Activated CD4-positive, alpha-beta T cell treated with anti-CD3 and anti-CD28 coated beads for 24 hours (primary cell): ENCODE data around the gene FGF14.

ENCODE experiments used
- DNase-seq, 2 donors: peaks; one replicate each; pipeline ENCODE4 v3.0.0-alpha.2; 2020; ENCODE audit warnings: low read depth in 2 of 2

Gene FGF14

GRCh38 chr13:102310691-102311418 lies 91.0 kb downstream of the FGF14 start:
- no peak for DNase-seq

DNA sequence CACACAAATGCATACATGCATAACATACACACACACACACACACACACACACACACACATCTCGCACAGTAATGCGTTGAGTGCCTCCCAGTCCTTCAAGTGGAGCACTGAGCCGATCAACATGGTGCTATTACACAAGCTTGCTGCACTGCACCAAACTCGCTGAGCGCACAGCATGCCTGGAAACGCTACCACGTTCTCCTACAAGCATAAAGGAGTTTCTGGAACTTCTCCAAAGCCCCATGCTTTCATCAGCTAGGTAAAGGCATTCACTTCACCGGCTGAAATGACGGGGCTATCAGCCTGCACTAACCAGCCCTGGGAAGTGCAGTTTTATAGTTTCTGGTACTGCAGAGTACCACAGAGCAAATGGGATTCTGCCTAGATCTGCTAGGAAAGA lies 92.7 kb downstream of the FGF14 start:
- DNase-seq, result no peak

GRCh38 chr13:102302534-102302933 lies 99.3 kb downstream of the FGF14 start:
- DNase-seq, result no peak

GRCh38 chr13:102300379-102300778 lies 101.5 kb downstream of the FGF14 start:
- no peak for DNase-seq

DNA sequence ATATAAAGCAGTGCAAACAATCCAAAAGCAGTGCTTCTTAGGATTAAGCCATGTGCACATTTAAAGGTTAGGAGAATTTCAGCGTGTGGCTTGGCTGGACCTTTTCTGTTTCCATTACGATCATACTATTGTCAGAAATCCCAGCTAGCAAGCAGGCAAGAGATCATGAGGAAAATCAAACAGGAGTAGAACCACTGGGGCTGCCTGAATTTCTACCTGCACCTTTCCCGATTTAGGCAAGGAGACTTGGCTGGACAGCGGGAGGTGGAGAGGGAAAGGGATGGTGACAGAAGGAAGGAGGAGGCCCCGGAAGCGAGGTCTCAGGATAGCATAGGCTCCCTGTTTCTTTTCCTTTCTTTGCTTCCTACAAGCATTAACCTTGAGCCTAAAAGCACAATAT lies 102.5 kb downstream of the FGF14 start:
- DNase-seq, result no peak

DNA sequence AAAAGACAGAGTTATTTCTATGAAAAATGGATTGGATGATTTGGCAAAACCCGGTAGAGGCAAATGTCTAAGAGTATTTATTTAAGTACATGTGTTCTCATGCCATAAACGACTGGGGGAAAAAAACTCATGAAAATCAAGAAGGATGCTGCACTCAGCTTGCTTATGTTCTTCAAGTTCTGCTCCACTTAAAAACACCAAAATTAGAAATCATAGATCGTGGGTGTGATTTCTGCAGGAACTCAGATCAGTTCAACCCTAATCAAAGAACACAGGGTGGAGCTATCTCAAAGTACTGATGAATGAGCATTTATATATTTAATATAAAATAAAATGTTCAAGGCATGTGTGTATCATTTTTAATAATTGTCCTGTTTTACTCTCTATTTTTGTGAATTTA lies 103.8 kb downstream of the FGF14 start:
- DNase-seq, result no peak

GRCh38 chr13:102295316-102296048 lies 106.4 kb downstream of the FGF14 start:
- DNase-seq, result no peak

- no peak for DNase-seq
These were observed 107.3 kb downstream of the FGF14 start for GRCh38 chr13:102294407-102295018.

GRCh38 chr13:102293723-102294122 lies 108.1 kb downstream of the FGF14 start:
- DNase-seq, result no peak

GRCh38 chr13:102291587-102292218 lies 110.1 kb downstream of the FGF14 start:
- no peak for DNase-seq

- DNase-seq, result no peak
These were observed 112.2 kb downstream of the FGF14 start for GRCh38 chr13:102289606-102290005.

GRCh38 chr13:102286326-102286725 lies 115.5 kb downstream of the FGF14 start:
- DNase-seq, result no peak

- DNase-seq, result no peak
These were observed 121.5 kb downstream of the FGF14 start for GRCh38 chr13:102280366-102280765.

- no peak for DNase-seq
These were observed 124.6 kb downstream of the FGF14 start for GRCh38 chr13:102277286-102277685.

GRCh38 chr13:102276404-102276803 lies 125.4 kb downstream of the FGF14 start:
- DNase-seq, result no peak

GRCh38 chr13:102275969-102276368 lies 125.9 kb downstream of the FGF14 start:
- no peak for DNase-seq

DNA sequence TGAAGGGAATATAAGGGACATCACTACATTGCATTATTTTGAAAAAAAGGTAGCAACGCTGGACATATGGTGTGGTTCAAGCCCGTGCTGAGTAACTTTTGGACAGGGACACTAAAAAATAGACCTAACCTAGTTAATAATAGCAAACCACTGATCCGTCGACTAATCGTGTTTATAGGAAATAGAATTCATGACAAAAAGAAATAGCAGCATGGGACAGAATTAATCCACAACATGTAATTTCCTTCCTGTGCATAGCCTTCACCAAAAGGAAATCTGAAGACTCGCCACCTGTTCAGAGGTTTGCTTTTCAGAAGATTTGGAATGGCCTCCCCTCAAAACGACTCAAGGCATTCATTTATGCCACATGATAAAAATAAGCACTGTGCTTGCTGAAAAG lies 128.7 kb downstream of the FGF14 start:
- DNase-seq, result no peak

GRCh38 chr13:102267191-102267590 lies 134.7 kb downstream of the FGF14 start:
- DNase-seq, result no peak

DNA sequence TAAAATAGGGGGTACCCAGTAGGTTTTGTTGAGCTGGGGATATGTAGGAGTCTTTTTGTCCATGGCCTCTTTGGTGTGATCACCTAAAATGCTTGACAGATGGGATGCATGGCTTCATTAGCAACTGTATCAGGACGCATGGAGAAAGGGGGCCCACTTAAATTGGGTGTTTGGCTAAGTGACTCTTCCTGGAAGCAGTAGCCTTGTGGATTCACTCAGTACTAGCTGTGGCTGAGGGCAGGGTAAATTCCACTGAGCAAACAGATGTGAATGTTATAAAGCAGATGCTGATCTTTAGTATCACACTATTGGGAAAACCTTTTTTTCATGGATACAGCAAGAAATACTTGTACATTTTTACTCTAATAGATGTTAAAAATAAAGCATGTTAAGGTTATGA lies 140.0 kb downstream of the FGF14 start:
- DNase-seq, result no peak

DNA sequence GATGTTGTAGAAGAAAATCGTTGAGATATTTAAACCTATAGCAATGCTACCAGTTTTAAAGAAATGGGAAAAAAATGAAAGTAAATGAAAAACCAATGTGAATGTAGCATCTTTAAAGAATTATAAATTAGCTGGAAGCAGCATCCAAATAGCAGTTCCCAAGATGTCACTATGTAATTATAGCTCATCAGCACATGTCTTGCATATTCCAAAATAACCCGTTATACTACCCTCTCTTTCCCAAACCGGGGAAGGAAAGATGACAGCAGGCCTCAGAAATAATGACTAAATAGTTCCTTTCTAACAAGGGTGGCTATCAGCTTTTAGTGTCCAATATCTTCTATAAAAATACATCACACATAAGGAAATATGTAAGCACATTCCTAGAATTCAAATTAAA lies 140.5 kb downstream of the FGF14 start:
- DNase-seq, result no peak

GRCh38 chr13:102260256-102260655 lies 141.6 kb downstream of the FGF14 start:
- DNase-seq, result no peak

GRCh38 chr13:102255409-102255808 lies 146.4 kb downstream of the FGF14 start:
- DNase-seq, result no peak

DNA sequence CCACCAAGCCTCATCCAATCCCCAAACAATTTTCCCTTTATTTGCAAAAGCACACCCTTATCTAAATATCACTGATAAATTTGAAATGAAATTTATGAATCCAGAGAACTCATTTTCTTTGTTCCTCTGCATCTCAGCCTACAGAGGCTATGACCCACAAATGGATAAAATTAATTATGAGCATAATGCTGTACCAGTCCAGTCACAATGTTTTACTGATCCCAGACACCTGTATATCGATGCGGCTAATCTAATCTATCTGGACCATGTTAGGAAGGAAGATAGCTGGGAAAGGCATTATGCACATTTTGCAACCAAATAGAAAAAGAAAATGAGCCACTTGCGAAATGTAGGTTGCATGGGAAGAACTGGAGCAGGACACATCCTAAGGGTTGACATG lies 150.0 kb downstream of the FGF14 start:
- DNase-seq, result no peak
